ENCODE measurements around the gene MT1HL1. TPM values are rescaled to one million over a fixed set of nuclear protein-coding genes. Genes with fewer than 3 reads are reported as not detected.

The MT1HL1 gene
- total and polyA plus RNA-seq, 2 donors (not counting 1 experiment from before 2014, with no cell fraction given), result not detected

- Histone ChIP-seq H3K27ac (ENCODE audit: low read length in 2 of 2) (no peak overlapping the region), H3K9ac (ENCODE audit: low read length) (no peak overlapping the region), H3K27me3 (replicated peaks in 1 of 4; ENCODE audit: control extremely low read depth in 1 of 4, control insufficient read depth in 3 of 4, insufficient read depth in 4 of 4, low read length in 3 of 4) (peaks cover 0 to 27% (median 19%) of the 10 kb centered on the region in 4 experiments), H3K4me3 (ENCODE audit: control extremely low read depth in 1 of 5, extremely low read depth in 1 of 5, insufficient read depth in 1 of 5, low read depth in 2 of 5, low read length in 4 of 5) (no peak overlapping the region), H4K20me1 (ENCODE audit: control insufficient read depth, insufficient read depth, low read length, poor library complexity, severe bottlenecking) (no peaks in the 10 kb centered on the region), H3K4me2 (replicated peaks; ENCODE audit: low read depth, low read length, poor library complexity, severe bottlenecking) (no peak overlapping the region), H3K36me3 (replicated peaks in 1 of 2; ENCODE audit: control extremely low read depth in 1 of 2, control insufficient read depth in 1 of 2, extremely low read depth in 1 of 2, insufficient read depth in 2 of 2, low read length in 1 of 2) (no peaks in the 10 kb centered on the region), H3K4me1 (ENCODE audit: control insufficient read depth in 2 of 2, insufficient read depth in 2 of 2, low read length in 2 of 2) (no peaks in the 10 kb centered on the region), H3K79me2 (ENCODE audit: control insufficient read depth, insufficient read depth, low read length) (no peaks in the 10 kb centered on the region), H3K9me3 (ENCODE audit: control extremely low read depth in 1 of 3, control insufficient read depth in 2 of 3, insufficient read depth in 1 of 3, low read length in 2 of 3) (peaks cover 0 to 5% (median 2%) of the 10 kb centered on the region in 3 donors), H2AFZ (ENCODE audit: insufficient read depth, low read depth, low read length, poor library complexity, severe bottlenecking) (no peak overlapping the region)
- DNase-seq (no peak), ATAC-seq (ENCODE audit: low read depth) (no peak)
- WGBS (ENCODE audit: insufficient coverage), result 100% methylated on average over 1 of the region's 10 CpGs
- no peak overlapping the region for H3K4me3 Mint-ChIP-seq
- intact Hi-C loops (cut with micrococcal nuclease), result no loop called here
- no peaks in the 10 kb centered on the region for H3K9me3 Mint-ChIP-seq (ENCODE audit: insufficient read depth)
- peaks cover 47% of the 10 kb centered on the region for H3K27me3 Mint-ChIP-seq
- ChIA-PET CTCF (no interaction called here), POLR2A (no interaction called here)
- no peak overlapping the region for H3K27ac Mint-ChIP-seq
- H3K4me1 Mint-ChIP-seq, result peaks cover 11% of the 10 kb centered on the region
- no peak for TF ChIP-seq EZH2 (IDR thresholded peaks at IDR 0.05; ENCODE audit: borderline replicate concordance, insufficient read depth, low read depth, low read length, poor library complexity, severe bottlenecking)
- TF ChIP-seq, protein P1, sequence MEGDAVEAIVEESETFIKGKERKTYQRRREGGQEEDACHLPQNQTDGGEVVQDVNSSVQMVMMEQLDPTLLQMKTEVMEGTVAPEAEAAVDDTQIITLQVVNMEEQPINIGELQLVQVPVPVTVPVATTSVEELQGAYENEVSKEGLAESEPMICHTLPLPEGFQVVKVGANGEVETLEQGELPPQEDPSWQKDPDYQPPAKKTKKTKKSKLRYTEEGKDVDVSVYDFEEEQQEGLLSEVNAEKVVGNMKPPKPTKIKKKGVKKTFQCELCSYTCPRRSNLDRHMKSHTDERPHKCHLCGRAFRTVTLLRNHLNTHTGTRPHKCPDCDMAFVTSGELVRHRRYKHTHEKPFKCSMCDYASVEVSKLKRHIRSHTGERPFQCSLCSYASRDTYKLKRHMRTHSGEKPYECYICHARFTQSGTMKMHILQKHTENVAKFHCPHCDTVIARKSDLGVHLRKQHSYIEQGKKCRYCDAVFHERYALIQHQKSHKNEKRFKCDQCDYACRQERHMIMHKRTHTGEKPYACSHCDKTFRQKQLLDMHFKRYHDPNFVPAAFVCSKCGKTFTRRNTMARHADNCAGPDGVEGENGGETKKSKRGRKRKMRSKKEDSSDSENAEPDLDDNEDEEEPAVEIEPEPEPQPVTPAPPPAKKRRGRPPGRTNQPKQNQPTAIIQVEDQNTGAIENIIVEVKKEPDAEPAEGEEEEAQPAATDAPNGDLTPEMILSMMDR (IDR thresholded peaks at IDR 0.05), result no peak
Measured at GRCh38 chr1:237040823-237041222, 36.6 kb upstream of the MT1HL1 start.

GRCh38 chr1:237038211-237038610 is 34.0 kb upstream of the MT1HL1 start:
- ChIA-PET CTCF (no interaction called here), POLR2A (no interaction called here)
- H3K9me3 ChIP-seq (ENCODE audit: control extremely low read depth in 1 of 3, control insufficient read depth in 2 of 3, insufficient read depth in 1 of 3, low read length in 2 of 3), result peaks cover 0 to 5% (median 2%) of the 10 kb centered on the region in 3 donors
- H3K4me3 ChIP-seq (ENCODE audit: control extremely low read depth in 1 of 5, extremely low read depth in 1 of 5, insufficient read depth in 1 of 5, low read depth in 2 of 5, low read length in 4 of 5), result no peak overlapping the region
- no peaks in the 10 kb centered on the region for H3K4me1 ChIP-seq (ENCODE audit: control insufficient read depth in 2 of 2, insufficient read depth in 2 of 2, low read length in 2 of 2)
- H2AFZ ChIP-seq (ENCODE audit: insufficient read depth, low read depth, low read length, poor library complexity, severe bottlenecking), result no peak overlapping the region
- intact Hi-C loops (cut with micrococcal nuclease), result no loop called here
- Mint-ChIP-seq H3K9me3 (ENCODE audit: insufficient read depth) (no peaks in the 10 kb centered on the region), H3K4me3 (no peak overlapping the region), H3K27me3 (peaks cover 28% of the 10 kb centered on the region), H3K27ac (no peak overlapping the region), H3K4me1 (peaks cover 7% of the 10 kb centered on the region)
- H3K36me3 ChIP-seq (replicated peaks in 1 of 2; ENCODE audit: control extremely low read depth in 1 of 2, control insufficient read depth in 1 of 2, extremely low read depth in 1 of 2, insufficient read depth in 2 of 2, low read length in 1 of 2), result no peaks in the 10 kb centered on the region
- 100% methylated on average over 2 of the region's 6 CpGs for WGBS (ENCODE audit: insufficient coverage)
- H3K4me2 ChIP-seq (replicated peaks; ENCODE audit: low read depth, low read length, poor library complexity, severe bottlenecking), result no peak overlapping the region
- no peak for DNase-seq
- no peak for ATAC-seq (ENCODE audit: low read depth)
- no peak overlapping the region for H3K27ac ChIP-seq (ENCODE audit: low read length in 2 of 2)
- H3K27me3 ChIP-seq (replicated peaks in 1 of 4; ENCODE audit: control extremely low read depth in 1 of 4, control insufficient read depth in 3 of 4, insufficient read depth in 4 of 4, low read length in 3 of 4), result peaks cover 0 to 16% (median 13%) of the 10 kb centered on the region in 4 experiments
- no peaks in the 10 kb centered on the region for H4K20me1 ChIP-seq (ENCODE audit: control insufficient read depth, insufficient read depth, low read length, poor library complexity, severe bottlenecking)
- TF ChIP-seq, protein P1 (IDR thresholded peaks at IDR 0.05), result no peak
- no peak for TF ChIP-seq EZH2 (IDR thresholded peaks at IDR 0.05; ENCODE audit: borderline replicate concordance, insufficient read depth, low read depth, low read length, poor library complexity, severe bottlenecking)
- no peaks in the 10 kb centered on the region for H3K79me2 ChIP-seq (ENCODE audit: control insufficient read depth, insufficient read depth, low read length)
- H3K9ac ChIP-seq (ENCODE audit: low read length), result no peak overlapping the region

Measured in B cell (primary cell).